ENCODE results near the gene FUT8.

DNA sequence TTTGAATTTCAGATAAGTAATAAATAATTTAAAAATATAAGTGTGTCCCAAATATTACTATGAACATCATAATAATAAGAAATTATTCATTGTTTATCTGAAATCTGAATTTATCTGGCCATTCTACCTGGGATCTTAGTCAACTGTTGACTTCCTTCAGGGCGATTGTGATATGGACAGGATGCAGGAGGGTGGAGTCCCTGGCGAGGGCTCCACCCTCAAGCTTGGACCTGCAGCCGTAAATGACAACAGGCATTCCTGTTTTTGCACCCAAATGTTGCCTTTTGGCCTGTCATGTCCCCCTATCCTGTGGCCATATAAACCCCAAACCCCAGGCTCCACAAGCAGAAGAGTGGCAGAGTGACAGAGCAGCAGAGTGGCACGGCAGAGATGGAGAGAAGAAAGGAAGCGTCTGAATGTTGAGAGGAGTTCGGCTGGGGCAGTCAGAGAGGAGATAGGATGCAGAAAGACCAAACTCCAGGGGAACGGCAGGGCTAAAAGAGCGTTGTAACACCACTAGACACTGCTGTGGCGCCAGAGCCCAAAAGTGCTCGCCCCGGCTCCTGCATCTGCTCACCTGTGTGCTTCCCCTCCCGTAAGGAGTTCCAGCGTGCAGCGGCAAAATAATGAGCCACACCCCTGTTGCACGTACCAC lies 39.4 kb upstream of the FUT8 start:
- TF ChIP-seq, protein P1, sequence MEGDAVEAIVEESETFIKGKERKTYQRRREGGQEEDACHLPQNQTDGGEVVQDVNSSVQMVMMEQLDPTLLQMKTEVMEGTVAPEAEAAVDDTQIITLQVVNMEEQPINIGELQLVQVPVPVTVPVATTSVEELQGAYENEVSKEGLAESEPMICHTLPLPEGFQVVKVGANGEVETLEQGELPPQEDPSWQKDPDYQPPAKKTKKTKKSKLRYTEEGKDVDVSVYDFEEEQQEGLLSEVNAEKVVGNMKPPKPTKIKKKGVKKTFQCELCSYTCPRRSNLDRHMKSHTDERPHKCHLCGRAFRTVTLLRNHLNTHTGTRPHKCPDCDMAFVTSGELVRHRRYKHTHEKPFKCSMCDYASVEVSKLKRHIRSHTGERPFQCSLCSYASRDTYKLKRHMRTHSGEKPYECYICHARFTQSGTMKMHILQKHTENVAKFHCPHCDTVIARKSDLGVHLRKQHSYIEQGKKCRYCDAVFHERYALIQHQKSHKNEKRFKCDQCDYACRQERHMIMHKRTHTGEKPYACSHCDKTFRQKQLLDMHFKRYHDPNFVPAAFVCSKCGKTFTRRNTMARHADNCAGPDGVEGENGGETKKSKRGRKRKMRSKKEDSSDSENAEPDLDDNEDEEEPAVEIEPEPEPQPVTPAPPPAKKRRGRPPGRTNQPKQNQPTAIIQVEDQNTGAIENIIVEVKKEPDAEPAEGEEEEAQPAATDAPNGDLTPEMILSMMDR (conservative IDR thresholded peaks at IDR 0.05; ENCODE audit: low read length), result no peak
- TF ChIP-seq EZH2phosphoT487 (IDR thresholded peaks at IDR 0.05; ENCODE audit: borderline replicate concordance), result no peak

Measured in Loucy (cell line).